ENCODE measurements around the gene NEDD9.
A peak's percentile ranks its signal among the peaks of the same experiment; 100 is the strongest.

Gene NEDD9

DNA sequence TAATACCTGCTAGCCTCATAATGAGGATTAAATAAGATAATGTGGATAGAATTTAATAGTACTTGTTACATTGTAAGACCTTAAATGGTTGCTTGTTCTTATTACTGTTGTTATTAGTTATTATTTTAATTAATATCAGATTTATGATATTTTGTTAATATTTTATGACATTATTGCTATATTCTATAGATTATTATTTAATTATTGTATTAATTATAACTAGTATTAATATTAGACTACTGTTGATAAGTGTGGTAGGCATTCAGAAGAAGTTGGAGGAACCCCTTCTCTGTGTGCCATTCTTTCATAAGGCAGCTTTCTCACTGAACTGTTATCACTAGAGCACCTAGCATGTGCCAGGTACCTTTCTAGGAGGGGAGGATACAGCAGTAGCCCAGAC lies 2.6 kb upstream of the NEDD9 start:
- no peak for DNase-seq

GRCh38 chr6:11233673-11234573 lies 1.5 kb upstream of the NEDD9 start:
- DNase-seq = peak in 1 of 56 donors; percentile 5

DNA sequence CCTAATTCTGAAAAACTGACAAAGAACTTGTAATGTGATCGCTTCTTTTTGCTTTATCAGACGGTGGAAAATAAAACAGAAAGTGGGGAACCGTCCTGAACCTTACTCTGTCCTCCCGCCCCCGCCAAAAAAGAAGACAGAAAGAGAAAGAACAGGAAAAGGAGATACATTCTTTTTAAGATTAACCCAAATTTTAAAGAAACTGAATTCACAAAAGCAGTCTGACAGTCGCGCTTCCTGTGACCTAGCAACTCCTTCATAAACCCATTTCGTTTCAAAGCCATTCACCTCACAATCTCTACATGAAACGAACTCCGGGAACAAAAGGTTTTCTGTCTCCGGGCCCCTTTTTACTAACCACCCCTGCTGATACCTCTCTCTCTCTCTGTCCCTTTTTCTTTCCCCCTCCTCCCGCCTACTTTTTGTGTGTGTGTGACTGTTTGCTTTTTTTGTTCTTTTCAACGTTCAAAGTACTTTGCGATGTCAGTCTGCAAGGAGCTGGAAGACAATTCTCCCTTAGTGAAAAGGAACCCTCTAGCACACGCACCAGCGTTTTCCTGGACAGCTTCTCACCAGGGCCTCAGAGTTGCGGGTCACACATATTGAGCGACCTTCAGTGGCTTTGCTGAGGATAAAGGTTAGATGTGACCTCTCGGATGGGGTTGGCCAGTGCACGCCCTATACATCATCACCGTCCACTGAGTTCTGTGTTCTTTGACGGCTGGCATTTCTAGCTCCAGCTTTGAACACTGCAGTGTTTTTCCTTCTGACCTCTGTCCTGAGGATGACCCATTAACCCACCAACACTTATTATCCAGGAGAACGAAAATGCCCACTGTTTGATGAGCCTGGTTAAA lies 530 bp upstream of the NEDD9 start:
- DNase-seq = peak in 1 of 56 donors; percentile 14

GRCh38 chr6:11231564-11232192 lies 790 bp downstream of the NEDD9 start:
- peak in 5 of 56 donors; percentile 10 to 67 (median 31) for DNase-seq

DNA sequence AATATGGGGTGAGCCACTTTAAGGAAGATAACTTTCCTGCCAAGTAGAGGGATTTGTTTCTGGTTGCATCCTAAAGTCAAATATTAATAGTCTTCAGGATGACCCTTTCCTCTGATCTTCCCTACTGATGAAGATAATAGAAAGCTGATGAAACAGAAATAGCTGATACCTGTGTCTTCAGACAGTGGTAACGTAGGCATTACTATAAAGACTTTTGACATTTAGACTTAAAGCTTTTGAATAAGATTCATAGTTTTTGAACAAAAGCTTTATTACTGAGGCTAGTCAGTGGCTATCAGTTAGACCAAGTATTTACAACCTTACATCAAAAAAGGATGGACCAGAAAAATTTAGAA lies 1.4 kb downstream of the NEDD9 start:
- no peak for DNase-seq

- no peak for DNase-seq
These were observed 2.0 kb downstream of the NEDD9 start for GRCh38 chr6:11230158-11231107.

DNA sequence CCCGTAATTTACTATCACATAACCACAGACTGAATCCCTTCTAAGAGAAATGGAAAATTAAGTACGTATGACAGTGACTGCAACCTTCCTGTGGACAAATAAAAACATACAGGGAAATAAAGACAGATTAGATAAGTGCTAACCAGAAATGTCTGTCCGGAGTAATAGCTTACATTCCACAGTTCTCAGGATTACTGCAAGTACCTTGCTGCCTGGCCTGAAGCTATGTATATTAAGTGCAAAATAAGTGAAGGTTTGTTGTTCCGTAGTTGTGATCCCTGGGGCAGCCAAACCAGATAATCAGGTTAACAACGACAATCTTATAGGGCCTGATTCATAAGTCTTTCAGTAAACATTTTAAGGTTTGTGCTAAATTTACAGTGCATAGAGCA lies 2.8 kb downstream of the NEDD9 start:
- DNase-seq = no peak

DNA sequence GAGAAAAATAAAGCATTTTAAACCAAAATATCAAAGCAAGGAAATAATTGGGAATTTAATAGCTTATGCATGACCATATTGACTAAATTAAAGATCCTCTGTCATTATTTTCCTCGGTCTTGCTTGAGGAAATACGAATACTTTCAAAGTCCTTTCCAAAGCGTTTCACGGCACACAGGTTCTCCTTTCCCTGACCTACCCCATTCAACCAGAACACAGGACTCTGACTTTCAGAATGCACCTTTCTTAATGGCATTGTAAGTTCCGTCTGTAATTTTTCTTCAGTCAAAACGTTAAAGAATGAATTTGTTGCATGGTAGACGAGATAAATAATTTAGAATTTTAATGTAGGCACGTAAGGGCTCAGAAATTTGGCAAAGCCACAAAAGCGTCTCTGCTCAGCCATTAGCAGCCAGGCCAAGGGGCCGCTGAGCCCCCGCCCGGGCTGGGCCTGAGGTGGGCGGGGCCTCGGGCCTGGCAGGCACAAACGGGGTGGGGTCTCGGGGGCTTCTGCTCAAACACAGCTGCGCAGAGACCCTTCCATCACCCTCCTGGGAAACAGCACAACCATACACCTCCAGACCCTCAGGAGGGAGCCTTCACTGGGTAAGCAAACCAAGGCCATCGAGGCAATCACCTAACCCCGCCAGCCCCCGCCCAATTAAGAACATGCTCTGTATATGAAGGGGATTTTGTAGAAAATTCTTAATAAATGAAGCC lies 3.4 kb downstream of the NEDD9 start:
- DNase-seq = peak in 1 of 56 donors; percentile 21

DNA sequence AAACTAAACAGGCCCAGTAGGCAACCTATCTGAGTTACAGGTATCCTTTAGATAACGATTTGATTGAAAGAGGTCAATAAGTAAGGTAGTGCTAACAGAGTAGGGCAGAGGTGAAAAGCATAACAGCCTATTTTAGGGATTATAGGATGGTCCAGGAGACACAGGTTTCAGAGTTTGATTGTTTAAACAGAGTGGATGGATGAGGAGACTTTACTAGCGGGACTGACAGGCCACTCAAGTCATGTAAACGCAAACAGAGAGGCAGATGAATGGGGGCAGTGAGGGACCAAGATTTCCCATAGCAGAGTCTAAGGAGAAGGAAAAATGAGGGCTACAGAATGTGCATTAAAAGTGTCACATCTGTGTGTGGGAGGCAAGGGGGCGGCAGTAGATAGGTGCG lies 4.8 kb downstream of the NEDD9 start:
- DNase-seq = no peak

- no peak for DNase-seq
These were observed 6.5 kb downstream of the NEDD9 start for GRCh38 chr6:11226005-11226404.

DNA sequence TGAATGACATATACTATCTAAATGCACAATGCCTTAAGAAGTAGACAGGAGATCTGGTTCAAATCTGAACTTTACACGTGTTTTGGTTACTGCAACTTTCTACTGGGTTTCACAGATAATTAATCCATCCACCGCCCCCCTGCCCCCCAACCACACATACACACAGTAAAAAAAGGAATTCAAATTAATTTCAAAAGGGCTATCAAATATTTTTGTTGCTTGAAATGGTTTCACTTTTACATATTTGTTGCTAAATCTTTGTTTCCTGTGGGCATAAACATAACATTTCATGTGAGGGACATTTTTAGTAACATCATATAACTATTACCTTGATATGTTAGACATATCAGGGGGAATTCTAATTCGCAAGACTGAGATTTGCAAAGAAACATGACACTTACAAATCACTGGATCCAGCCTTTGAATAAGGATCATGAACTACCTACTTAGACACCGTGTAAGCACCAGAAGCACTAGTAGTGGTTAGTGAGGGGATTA lies 7.5 kb downstream of the NEDD9 start:
- no peak for DNase-seq

DNA sequence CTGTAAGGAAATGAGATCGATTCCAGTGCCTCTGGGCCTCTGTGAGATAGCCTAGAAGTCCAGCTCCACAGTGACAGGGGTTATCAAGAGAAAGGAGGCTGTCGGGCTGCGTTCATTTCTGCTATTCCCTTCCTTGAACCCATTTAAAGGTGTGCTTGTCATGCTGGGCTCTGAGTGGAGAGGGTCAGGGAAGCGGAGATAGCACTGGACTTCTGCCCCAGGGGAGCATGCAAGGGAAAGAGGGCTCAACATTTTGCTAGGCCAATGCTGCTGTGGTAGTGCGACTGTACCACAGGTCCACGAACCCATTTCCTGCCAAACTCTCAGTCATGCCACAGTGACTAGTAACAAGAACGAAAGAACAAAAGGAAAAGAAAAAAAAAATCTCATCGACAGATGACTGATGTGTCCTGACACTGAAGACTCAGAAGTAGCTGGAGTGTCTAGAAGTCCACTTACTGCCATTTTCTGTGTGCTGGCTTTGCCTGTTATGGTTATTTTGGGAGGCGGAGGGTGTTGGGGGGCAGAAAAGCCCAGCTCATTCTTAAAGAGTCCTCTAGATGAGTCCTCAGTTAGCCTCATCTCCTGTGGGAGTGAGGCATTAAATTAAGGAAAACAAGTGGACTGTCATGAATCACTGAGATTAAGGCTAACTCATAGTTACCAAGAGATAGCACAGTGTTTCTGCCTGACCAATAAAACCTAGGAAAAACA lies 8.1 kb downstream of the NEDD9 start:
- no peak for DNase-seq

DNA sequence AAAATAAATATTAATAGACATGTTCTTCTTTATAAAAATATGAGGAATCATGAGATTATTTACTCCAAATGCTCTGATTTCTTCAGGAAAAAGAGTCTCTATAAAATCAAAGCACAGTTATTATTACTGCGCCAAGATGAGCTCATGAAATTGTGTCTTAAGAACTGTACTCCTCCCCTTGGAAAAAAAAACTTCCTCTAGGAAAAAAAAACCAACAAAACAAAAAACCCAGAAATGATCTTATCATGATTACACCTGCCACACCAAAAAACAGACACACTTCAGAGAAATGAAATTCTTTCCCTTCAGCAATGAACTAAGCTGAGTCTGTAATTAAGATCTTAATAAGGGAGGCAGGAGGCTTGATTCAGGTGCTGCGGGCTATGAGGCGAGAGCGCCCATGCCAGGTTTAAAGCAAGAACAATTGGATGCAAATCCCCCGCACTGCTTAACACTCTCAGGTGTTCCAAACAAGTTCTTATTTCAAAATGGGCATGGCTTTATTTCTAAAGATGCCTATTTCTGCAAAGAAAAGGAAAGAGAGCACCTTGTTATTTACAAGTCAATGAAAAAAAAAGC lies 9.1 kb downstream of the NEDD9 start:
- DNase-seq = no peak

DNA sequence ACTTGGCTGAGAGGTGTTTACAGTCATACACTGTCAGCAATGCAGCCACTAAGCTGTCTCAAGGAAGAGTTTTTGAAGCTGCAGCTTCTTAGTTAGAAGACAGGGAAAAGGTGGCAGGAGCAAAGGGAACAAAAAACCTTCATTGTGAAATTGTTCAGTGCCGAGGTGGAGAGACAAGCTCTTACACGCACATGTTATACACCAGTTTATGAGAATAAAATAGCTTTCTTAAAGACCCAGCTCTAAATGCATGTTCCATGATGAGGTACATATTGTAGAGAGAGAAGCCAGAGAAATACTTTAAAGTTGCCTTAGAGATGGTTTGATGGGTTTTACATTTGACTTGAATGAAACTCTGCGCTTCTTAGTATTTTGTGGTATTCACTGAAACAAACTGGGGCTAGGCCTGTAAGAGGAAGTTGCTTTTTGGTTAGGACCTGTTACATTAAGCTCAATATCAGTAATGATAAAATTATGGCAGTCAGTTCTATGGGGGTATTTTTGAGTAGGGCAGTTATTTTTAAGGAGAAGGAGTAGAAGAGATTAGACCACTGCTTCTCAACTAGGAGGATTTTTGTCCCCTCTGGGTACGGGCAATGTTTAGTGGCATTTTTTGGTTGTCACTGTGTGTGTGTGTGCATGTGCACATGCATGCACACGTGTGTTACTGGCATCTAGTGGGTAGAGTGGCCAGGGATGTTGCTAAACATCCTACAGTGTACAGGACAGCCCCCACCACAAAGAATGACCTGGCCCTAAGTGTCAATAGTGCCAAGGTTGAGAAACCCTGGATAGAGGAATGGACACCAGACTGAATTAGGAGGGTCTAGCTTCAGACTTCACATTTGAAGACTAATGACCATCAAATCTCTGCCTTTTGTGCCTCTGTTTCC lies 9.8 kb downstream of the NEDD9 start:
- no peak for DNase-seq

DNA sequence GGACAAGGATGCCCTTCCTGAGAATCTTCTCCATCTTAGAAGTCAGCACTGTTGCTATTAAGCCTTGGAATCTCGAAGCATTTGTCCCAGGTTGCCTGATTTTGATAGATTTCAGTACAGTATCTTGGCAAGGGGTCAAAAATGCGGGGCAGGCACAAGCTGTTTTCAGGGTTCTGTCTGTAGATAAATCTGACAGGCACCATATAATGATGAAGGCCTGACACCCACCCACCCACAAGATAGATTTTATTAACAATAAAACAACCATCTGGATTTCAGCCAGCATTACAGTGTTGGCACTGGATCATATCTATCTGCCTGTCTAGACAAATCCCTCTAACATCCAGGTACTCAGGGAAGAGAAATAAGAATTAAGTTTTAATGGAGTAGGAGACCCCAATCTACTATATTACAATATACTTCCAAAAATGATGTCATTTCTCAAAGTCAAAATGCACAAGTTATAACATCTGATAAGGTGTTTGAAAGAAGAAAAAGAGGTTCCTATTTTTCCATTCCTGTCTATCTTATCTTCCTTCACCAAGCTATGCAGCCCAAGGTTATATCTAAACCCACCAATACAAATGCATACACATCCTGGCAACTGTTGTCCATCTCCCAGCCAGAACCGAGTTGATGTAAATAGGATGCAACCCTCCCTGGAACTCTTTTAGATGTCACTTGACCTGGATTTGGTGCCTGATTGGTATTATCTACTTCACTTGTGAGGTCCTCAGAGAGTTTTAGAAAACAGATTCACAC lies 10.7 kb downstream of the NEDD9 start:
- DNase-seq = no peak

- DNase-seq = no peak
These were observed 13.1 kb downstream of the NEDD9 start for GRCh38 chr6:11219400-11219834.

All from amygdala (tissue), 56 donors.